Ectodermal cell (in vitro differentiated cells): ENCODE results near the gene IGSF9.

ENCODE experiments used
- H3K27ac ChIP-seq: 2 replicates; pipeline ENCODE4 v1.7.0; 2013; ENCODE audit warnings: mild to moderate bottlenecking, low read depth, low read length; ENCODE audit not compliant: insufficient read depth, poor library complexity, severe bottlenecking
- H3K27me3 ChIP-seq: 2 replicates; pipeline ENCODE4 v1.7.0; 2013; ENCODE audit warnings: mild to moderate bottlenecking, low read length; ENCODE audit not compliant: insufficient read depth, control insufficient read depth, poor library complexity, severe bottlenecking
- H3K36me3 ChIP-seq: one replicate; pipeline ENCODE4 v1.7.0; 2013; ENCODE audit warnings: low read length; ENCODE audit not compliant: control insufficient read depth, insufficient read depth
- H3K4me1 ChIP-seq: one replicate; pipeline ENCODE4 v1.7.0; 2013; ENCODE audit warnings: low read length; ENCODE audit not compliant: control insufficient read depth, insufficient read depth
- H3K4me3 ChIP-seq: 2 replicates; pipeline ENCODE4 v1.7.0; 2013; ENCODE audit warnings: low read depth, low read length, control low read depth; ENCODE audit not compliant: insufficient read depth
- H3K9me3 ChIP-seq: 2 replicates; pipeline ENCODE4 v1.7.0; 2013; ENCODE audit warnings: mild to moderate bottlenecking, low read length, moderate library complexity; ENCODE audit not compliant: control insufficient read depth
- WGBS, 2 experiments: methylation state at CpG; one replicate each; pipeline ENCODE4 v1.1.7; 2013; ENCODE audit warnings: missing lambda C conversion rate in 2 of 2; 5-methylcytosine and 5-hydroxymethylcytosine counted together

The IGSF9 gene

DNA sequence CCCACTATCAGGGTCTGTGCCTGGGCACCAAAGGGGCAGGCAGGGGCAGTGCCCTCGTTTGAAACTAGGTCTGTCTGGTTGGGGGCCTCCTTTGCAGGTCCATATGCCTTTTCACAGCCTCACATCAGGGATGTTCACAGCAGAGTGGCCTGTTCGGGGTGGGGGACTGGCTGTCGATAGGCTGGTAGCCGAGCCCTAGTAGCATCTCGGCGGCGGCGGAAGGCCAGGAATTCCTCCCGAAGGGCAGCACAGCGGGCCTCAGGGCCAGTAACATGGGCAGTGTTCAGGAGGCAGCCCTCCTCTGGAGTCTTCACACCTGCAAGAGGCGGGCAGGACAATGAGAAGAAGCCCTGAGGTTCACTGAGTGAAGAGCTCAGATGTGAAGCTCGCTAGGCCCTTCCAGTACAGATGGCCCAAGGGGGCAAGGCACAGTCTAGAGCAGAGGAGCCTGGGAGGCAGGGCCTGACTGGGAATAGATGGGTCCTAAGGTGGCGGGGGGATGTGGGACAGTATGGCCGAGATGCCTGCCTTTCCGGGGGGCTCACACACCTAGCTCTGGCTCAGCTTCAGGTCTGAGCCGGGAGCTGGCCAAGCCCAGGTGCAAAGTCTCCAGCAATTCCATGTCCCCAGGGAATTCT, 18.1 kb downstream of the IGSF9 start:
- Histone ChIP-seq H3K36me3 (peaks cover 16% of the 10 kb centered on the region), H3K4me3 (no peak overlapping the region), H3K4me1 (peaks cover 4% of the 10 kb centered on the region), H3K27ac (no peak overlapping the region), H3K27me3 (peaks cover 18% of the 10 kb centered on the region), H3K9me3 (no peaks in the 10 kb centered on the region)
- WGBS, 2 experiments = 90 to 91% methylated on average over 16 of the region's 16 CpGs

DNA sequence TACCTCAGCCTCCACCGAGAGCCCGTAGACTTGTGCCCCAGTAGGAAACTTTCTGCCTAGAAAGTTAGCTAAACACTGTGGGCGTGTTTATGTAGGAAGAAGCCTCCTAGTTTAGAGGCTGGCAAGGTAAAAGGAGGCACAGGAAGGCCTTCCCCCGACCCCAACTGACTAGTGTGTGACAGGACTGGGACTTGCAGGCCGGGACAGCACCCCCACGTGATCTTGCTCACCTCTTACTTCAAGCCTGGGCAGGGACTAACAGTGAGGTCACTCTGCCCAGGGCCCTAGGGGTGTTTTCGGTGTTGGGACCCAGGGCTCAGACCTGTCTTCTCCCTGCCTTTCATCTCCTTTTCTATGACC, 19.7 kb downstream of the IGSF9 start:
- Histone ChIP-seq H3K4me3 (peak overlapping the region; percentile 20), H3K27ac (no peak overlapping the region), H3K4me1 (peaks cover 4% of the 10 kb centered on the region), H3K9me3 (no peaks in the 10 kb centered on the region), H3K27me3 (peaks cover 18% of the 10 kb centered on the region), H3K36me3 (peaks cover 16% of the 10 kb centered on the region)
- WGBS, 2 experiments = 17 to 21% methylated on average over 7 of the region's 7 CpGs

- WGBS, 2 experiments = 1% methylated on average over 58 of the region's 58 CpGs
- peaks cover 4% of the 10 kb centered on the region for H3K4me1 ChIP-seq
- H3K27ac ChIP-seq = no peak within 1 kb of the TSS
- H3K4me3 ChIP-seq = peak within 1 kb of the TSS; percentile 20
- H3K36me3 ChIP-seq = peaks cover 16% of the 10 kb centered on the region
- no peaks in the 10 kb centered on the region for H3K9me3 ChIP-seq
- H3K27me3 ChIP-seq = peaks cover 18% of the 10 kb centered on the region
Observed at GRCh38 chr1:159924791-159925718, 20.4 kb downstream of the IGSF9 start, which contains the start of gene TAGLN2. Gene TAGLN2 (minus strand): TSS chr1:159925507. CDS start chr1:159920509, 4,998 bp downstream.

DNA sequence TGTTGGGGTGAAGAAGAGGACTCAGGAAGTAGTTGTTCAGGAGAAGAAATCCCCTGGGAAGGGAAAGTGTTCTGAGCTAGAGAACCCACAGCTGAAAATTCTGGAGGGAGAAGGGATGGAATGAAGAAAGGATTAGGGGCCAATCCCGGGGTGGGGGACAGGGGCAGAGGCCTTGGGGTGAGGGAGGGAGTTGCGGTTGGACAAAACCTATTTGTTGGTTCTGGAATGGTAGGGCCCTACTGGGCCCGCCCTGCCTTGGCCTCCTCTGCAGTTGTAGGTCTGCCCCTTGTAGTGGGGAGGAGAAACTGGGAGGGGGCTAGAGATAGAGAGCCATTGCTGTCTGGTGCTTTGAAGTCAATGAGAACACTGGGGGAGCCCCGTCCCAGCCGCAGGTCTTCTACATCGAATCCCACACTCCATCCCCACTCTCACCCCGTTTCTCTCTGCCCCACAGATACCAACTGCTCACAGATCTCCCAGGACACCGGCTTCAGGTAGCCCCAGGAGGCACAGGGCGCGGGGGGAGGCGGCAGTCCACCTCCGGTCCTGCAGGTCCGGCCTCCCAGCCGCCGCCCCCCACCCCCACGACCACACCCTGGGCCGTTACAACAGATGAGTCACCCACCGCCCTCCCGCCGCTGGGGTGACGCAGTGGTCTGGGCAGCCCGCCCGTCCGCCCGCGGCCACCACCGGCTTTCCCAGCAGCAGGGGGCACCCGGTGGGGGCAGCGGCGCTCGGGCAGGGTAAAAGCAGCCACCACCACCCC, 21.2 kb downstream of the IGSF9 start:
- Histone ChIP-seq H3K4me1 (peaks cover 4% of the 10 kb centered on the region), H3K27me3 (peaks cover 18% of the 10 kb centered on the region), H3K4me3 (peak overlapping the region; percentile 20), H3K36me3 (peaks cover 8% of the 10 kb centered on the region), H3K27ac (no peak overlapping the region), H3K9me3 (no peaks in the 10 kb centered on the region)
- 6 to 8% methylated on average over 31 of the region's 31 CpGs for WGBS, 2 experiments

- Histone ChIP-seq H3K4me1 (peaks cover 4% of the 10 kb centered on the region), H3K27me3 (peaks cover 18% of the 10 kb centered on the region), H3K27ac (no peak overlapping the region), H3K9me3 (no peaks in the 10 kb centered on the region), H3K36me3 (peaks cover 8% of the 10 kb centered on the region), H3K4me3 (no peak overlapping the region)
- WGBS, 2 experiments = 42 to 43% methylated on average over 20 of the region's 20 CpGs
Observed at GRCh38 chr1:159923203-159924024, 22.0 kb downstream of the IGSF9 start.

DNA sequence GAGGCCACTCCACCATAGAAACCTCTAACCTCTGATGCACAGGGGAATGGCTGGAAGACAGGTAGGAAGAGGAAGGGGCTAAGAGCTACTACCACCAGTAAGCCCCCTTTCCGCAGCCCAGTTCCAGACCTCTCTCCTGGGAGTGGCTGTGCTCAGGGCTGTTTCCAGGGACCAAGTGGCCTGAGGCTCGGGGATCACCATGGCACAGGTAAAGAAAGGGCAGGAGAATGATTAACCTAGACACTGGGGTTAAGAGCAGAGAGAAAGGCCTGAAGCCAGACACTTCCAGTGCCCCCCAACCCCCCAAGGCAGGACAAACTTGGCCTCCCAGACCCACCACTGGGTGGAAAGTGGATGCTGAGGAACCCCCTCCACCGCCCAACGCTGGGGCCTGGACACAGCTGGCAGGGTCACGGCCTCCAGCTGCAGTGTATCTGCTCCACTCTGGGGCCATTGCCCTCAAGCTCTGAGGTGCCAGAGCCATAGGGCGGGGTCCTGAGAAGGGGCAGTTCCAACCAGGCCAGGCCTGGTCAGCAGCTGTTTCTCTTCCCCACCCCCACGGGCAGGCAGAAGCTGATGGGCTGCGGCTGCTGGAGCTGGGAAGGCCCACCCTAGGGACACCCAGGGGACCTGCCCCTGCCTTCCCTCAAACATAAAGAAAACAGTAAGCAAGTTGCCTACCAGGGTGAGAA, 22.8 kb downstream of the IGSF9 start:
- Histone ChIP-seq H3K4me1 (peaks cover 4% of the 10 kb centered on the region), H3K4me3 (no peak overlapping the region), H3K27me3 (peaks cover 18% of the 10 kb centered on the region), H3K27ac (no peak overlapping the region), H3K36me3 (peaks cover 4% of the 10 kb centered on the region), H3K9me3 (no peaks in the 10 kb centered on the region)
- 86 to 88% methylated on average over 8 of the region's 8 CpGs for WGBS, 2 experiments

GRCh38 chr1:159921700-159922504, 23.5 kb downstream of the IGSF9 start:
- no peaks in the 10 kb centered on the region for H3K9me3 ChIP-seq
- peaks cover 18% of the 10 kb centered on the region for H3K27me3 ChIP-seq
- H3K4me1 ChIP-seq = peaks cover 4% of the 10 kb centered on the region
- no peaks in the 10 kb centered on the region for H3K36me3 ChIP-seq
- no peak overlapping the region for H3K27ac ChIP-seq
- 88 to 89% methylated on average over 18 of the region's 18 CpGs for WGBS, 2 experiments
- no peak overlapping the region for H3K4me3 ChIP-seq

GRCh38 chr1:159921251-159921650, 24.2 kb downstream of the IGSF9 start:
- Histone ChIP-seq H3K27me3 (peaks cover 18% of the 10 kb centered on the region), H3K4me3 (no peak overlapping the region), H3K4me1 (peaks cover 7% of the 10 kb centered on the region), H3K9me3 (no peaks in the 10 kb centered on the region), H3K36me3 (no peaks in the 10 kb centered on the region), H3K27ac (no peak overlapping the region)
- 93 to 100% methylated on average over 1 of the region's 1 CpG for WGBS, 2 experiments
